Stimulated activated CD8-positive, alpha-beta memory T cell treated with anti-CD3 and anti-CD28 coated beads, Interleukin-12 subunit alpha, Interleukin-12 subunit beta, amount 100 ng/mL, for 4 hours (primary cell): Measurements from ENCODE around the gene ADM.

Source experiments
- DNase-seq: peaks from one replicate; pipeline ENCODE4 v3.0.0-alpha.2; 2020; ENCODE audit warnings: low read depth

Gene ADM

GRCh38 chr11:10328314-10329098 lies 23.6 kb downstream of the ADM start:
- DNase-seq = no peak

DNA sequence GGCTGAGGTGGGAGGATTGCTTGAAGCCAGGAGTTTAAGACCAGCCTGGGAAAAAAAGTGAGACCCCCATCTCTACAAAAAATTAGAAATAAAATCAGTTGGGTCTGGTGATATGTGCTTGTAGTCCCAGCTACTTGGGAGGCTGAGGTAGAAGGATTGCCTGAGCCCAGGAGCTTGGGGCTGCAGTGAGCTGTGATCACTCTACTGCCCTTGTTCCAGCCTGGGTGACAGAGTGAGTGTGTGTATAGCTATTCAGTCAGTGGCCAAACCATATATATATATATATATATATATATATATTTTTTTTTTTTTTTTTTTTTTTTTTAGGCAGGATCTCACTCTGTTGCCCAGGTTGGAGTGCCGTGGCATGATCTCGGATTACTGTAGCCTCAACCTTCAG lies 24.5 kb downstream of the ADM start:
- no peak for DNase-seq

DNA sequence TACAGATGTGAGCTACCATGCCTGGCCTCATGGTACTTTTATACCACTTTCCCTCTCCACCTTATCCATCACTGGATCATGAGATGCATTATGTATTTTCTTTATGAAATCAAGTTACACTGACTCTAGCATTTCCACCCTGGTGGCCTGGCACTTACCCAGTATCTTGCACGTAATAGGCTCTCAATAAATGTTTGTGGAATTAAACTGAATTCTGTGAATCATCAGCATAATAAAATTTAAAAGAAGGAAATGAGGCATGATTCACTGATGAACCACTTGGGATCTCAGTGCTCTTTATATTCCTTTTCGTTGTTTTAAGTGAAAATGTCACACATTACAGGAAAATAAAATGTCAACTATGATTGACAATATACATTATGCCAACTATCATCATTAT lies 25.1 kb downstream of the ADM start:
- no peak for DNase-seq

DNA sequence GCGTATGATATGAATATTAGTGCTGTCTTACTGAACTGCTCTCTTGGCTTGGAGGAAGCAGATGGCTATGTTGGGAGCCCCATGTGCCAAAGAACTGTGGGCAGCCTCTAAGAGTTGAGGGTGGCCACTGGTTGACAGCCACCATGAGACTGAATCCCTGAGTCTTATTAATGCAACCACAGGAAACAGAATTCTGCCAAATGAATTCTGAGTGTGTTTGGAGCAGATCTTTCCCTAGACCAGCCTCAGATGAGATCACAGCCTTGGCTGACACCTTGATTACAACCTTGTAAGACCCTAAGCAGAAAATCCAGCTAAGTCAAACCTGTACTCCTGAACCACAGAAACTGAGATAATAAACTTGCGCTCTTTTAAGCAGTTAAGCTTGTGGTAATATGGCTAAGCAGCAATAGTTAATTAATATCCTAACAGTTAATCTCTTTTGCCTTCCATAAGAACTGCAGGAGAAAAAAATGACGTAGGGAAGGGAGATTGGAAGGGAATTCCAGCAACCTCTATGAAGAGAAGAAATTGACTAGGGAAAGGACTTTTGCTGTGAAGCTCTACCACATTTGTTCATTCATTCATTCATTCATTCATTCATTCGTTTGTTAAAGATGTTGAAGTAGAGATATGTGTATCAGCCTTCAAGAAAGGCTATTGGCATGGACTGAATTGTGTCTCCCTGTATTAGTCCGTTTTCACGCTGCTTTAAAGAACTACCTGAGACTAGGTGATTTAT lies 26.8 kb downstream of the ADM start:
- DNase-seq = no peak

GRCh38 chr11:10333490-10333889 lies 28.6 kb downstream of the ADM start:
- DNase-seq = no peak

DNA sequence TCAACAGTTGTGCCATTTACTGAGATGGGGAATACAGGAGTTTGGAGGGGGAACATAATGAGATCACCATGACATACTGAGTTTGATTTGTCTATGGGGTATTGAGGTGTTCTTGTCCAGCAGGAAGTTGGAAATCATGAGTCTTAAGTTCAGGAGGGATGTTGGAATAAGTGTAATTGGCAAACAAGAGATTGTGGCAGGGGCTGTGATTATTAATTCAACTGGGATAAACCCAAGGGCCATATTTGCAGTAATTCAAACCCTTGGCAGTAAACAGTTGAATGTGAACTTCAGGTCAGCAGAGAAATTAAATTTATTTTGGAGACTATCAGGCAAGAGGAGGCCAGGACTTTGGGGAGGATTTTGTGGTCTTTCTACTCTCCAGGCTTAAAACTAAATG lies 33.4 kb downstream of the ADM start:
- DNase-seq = no peak

DNA sequence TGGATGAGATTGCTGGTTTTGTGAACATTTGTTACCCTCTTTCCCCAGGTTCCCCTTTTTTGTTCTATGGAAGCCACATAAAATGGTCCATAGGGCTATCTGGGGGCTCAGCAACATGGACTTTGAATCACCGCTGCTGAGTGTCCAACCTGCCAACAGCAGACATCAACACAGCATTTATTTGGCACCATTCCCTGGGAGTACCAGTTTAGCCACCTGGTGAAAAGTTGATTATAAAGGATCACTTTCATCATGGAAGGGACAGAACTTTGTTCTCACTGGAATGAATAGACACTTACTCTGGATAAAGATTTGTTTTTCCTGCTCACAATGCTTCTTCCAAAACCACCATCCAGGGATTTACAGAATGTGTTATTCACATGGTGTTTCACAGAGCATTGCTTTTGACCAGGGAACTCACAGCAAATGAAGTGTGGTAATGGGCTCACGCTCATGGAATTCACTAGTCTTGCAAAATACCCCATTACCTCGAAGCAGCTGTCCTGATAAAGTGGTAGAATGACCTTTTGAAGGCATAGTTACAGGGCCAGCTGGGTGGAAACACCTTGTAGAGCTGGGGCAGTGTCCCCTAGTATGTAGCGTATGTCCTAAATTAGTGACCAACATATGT lies 43.9 kb downstream of the ADM start:
- DNase-seq = no peak

DNA sequence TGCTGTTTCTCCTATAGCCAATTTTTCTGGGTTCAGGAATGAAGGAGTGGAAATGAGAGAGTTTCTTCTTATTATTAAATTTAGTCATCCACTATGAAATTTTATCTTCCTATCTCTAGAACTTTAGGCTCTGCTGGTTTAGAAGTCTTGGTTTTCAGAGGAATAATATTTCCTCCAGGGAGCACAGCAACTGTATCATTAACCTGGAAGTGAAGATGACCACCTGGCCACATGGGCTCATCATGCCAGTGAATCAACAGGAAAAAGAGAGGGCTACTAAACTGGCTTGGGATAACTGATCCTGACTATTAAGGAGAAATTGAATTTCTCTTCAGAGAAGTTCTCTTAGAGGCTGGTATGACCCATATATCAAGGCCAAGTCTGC lies 44.4 kb downstream of the ADM start:
- no peak for DNase-seq

DNA sequence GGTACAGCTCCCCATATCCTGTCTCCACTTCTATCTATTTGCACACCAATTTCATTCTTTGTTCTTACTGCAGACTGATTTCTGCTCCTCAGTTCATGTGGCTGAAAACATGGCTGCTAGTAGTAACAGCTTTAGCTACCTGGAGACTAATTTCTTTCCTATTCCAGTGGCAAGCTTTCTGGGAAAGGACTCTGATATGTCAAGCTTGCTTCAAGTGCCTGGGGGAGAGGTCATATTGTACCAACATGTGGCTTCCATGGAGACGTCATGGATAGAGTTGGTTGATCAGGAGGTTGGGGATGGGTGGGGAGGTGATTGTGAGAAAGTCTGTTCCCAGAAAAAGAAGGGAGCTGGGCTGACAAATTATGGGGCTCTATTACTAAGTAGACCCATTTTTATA lies 44.9 kb downstream of the ADM start:
- DNase-seq = no peak

DNA sequence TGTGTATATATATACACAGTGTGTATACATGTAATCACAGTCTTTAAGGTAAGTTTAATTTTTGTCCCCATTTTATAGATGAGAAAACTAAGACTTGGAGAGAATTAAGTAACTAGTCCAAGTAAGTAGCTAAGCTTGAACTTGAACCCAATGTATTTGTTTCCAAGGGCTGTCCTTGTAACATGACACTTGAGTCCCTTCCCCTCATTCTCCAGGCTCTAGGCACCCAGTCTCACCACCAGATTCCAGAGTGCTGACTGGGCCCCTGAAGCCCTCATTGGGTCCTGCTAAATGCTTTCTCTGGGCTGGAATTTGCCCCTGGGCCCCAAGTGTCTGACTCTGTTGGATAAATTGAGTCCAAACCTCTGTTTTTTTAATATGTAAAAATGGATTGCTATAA lies 45.5 kb downstream of the ADM start:
- DNase-seq = no peak

DNA sequence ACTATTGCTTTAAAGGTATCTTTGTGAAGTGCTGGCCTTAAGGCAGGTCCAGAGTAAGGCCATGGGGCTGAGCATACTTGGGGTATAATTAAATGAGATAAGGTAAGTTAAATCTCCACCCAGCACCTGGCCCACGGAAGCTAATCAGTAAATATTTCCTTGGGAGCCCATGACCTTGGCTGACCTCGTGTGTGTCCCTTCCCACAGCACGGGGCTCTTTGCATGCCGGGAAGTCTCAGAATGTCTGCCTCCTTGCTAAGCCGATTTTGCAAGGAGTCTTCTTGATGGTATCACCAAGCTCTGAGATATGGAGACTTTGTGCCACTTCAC lies 46.5 kb downstream of the ADM start:
- DNase-seq = no peak

DNA sequence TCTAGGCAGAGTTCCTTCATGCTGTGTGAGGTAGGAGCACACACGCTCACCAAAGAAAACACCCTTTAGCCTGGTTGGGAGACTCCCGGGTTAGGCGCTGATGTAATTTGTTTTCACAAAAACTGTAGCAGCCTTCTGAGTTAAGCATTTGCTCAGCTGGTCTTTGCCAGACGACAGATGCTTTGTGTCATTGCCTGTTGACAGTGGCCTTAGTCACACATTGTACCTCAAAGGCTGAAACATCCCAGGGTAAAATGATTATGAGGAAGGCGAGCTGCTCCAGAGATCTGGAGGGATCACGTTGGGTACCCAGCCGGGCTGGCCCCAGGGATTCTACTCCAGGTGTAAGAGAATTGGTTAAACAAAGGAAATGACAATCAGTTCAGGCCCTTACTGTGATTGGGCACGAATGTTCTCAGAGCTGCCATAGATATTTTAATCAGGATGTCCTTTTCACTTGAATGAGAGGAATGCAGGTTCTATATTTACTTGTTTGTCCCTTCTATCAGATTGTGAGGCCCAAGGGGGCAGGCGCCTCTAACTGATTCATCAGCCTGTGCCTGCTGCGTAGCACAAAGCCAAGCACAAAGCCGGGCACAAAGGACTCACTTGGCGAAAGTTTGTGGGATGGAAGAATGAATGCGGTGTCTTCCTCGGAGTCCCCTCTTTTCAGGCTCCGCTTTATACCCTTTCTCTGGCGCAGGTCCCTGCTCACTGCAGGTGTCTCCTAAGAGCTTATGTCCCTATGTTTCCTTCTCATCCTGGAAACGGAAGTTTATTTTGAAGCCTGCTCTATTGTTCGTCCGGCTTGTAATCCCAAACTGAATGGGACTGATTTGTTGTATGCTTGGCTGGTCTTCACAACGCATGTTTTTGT lies 47.1 kb downstream of the ADM start:
- no peak for DNase-seq

DNA sequence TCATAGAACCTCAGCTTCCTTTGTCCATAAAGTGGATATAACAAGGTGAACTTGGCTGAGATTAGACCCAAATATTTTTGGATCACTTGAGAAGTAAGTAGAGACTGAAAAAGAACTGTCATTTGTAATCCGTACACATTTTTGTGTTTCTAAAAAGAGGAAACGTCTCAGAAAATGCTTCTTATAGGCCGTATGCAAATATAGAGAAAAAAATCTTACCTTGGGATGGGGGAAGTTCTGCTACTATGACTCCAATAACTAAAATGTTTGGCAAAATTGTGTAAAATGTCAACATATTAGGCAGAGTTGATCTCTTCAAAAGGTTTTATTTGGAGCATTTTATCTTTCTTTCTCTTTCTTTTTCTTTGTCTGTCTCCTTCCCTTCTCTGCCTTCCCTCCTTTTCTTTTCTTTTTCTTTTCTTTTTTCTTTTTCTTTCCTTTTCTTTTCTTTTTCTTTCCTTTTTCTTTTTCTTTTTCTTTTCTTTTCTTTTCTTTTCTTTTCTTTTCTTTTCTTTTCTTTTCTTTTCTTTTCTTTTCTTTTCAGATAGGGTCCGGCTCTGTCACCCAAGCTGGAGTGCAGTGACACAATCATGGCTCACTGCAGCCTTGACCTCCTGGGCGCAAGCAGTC lies 48.2 kb downstream of the ADM start:
- no peak for DNase-seq

- no peak for DNase-seq
Measured at GRCh38 chr11:10354389-10354788, 49.5 kb downstream of the ADM start.

DNA sequence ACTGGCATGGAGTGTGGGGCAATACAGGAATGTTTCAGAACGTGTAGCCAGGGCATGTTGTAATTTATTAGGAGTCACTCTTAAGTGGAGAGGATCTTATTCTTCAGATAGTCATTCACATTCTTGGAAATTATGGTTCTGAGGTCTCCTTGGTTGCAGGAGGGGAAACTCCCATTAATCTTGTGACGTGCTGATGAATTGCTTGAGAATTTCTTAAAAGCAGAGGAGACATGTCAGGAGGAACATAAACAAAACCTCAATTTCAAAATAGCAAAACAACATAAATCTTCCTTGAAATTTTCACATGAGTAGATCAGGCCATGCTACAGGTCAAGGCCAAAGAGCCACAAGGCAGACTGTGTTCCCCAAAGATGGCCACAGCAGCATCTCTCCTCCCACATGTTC lies 50.4 kb downstream of the ADM start:
- no peak for DNase-seq

- no peak for DNase-seq
Measured at GRCh38 chr11:10356161-10356560, 51.3 kb downstream of the ADM start.
